Measurements from ENCODE around the gene BPIFB4. TPM values are rescaled to one million over a fixed set of nuclear protein-coding genes. Genes with fewer than 3 reads are reported as not detected.

BPIFB4 gene
- total and polyA plus RNA-seq, 11 donors: not detected

- no peaks in the 10 kb centered on the region for H3K9me3 ChIP-seq
- WGBS, 4 donors: 85 to 90% (median 87%) methylated on average over 9 of the region's 9 CpGs
- peaks cover 0 to 40% (median 0%) of the 10 kb centered on the region in 9 donors for H3K27me3 ChIP-seq
- TF ChIP-seq POLR2A (IDR thresholded peaks at IDR 0.05) (no peak), CTCF (IDR thresholded peaks at IDR 0.05) (no peak)
- H3K36me3 ChIP-seq: no peaks in the 10 kb centered on the region
- no peak overlapping the region for H3K27ac ChIP-seq
- intact Hi-C loops (cut with DNase I): no loop called here
- DNase-seq (no peak), ATAC-seq (no peak)
- H3K4me1 ChIP-seq: no peaks in the 10 kb centered on the region
- H3K4me3 ChIP-seq: no peak overlapping the region
Observed at GRCh38 chr20:33130568-33131061, 51.2 kb downstream of the BPIFB4 start.

- H3K9me3 ChIP-seq: peaks cover 0 to 1% (median 0%) of the 10 kb centered on the region in 12 donors
- H3K27me3 ChIP-seq: peaks cover 0 to 40% (median 0%) of the 10 kb centered on the region in 9 donors
- 41 to 73% (median 60%) methylated on average over 2 to 5 of the region's 5 CpGs for WGBS, 4 donors
- ATAC-seq: no peak
- intact Hi-C loops (cut with DNase I): no loop called here
- no peaks in the 10 kb centered on the region for H3K4me1 ChIP-seq
- H3K27ac ChIP-seq: no peak overlapping the region
- TF ChIP-seq POLR2A (IDR thresholded peaks at IDR 0.05): no peak
- DNase-seq: no peak
- H3K36me3 ChIP-seq: no peaks in the 10 kb centered on the region
- no peak overlapping the region for H3K4me3 ChIP-seq
Observed at GRCh38 chr20:33131949-33132473, 52.6 kb downstream of the BPIFB4 start.

DNA sequence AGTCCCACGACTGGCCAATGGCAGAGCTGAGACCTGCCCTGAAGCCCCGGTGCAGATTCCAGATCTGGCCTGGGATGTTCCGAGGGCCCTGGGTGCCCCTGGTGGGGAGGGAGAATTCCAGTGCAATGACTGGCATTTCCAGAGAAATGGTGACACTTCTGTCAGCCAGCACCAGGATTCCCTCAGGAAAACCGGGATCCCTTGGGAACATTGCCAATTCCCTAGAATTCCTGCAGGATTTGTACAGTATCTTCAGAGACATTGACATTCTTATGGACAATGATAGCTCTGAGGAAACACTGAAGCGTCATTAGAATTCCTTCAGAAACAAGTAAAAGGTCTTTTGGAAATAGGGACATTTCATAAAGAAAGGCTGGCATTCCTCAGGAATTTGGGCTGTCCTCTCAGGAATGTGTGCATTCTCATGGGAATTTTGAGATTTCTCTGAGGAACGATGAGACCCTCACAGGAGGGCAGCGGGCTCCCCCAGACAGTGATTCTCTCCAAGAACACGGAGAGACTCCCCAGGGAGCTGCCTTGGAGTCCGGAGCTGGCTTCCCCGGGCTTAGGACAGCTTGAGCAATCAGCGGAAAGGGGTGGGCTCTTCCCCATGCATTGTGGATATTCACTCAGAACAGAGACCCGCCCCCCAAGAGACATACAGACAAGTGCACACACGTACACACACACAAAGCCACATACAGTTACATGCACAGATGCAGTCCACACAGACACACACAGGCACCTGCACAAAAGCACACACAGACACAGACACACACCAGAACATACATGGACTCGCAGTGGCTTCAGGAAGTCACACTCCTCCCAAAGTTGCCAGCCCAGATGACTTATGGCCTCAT, 53.3 kb downstream of the BPIFB4 start:
- intact Hi-C loops (cut with DNase I): no loop called here
- TF ChIP-seq POLR2A (IDR thresholded peaks at IDR 0.05) (no peak), CTCF (IDR thresholded peaks at IDR 0.05) (no peak)
- Histone ChIP-seq H3K27ac (no peak overlapping the region), H3K36me3 (no peaks in the 10 kb centered on the region), H3K4me3 (no peak overlapping the region), H3K4me1 (no peaks in the 10 kb centered on the region), H3K9me3 (peaks cover 0 to 3% (median 0%) of the 10 kb centered on the region in 12 donors), H3K27me3 (peaks cover 0 to 34% (median 0%) of the 10 kb centered on the region in 9 donors)
- ATAC-seq: no peak
- WGBS, 4 donors: 40 to 53% (median 42%) methylated on average over 12 to 14 of the region's 14 CpGs
- no peak for DNase-seq

DNA sequence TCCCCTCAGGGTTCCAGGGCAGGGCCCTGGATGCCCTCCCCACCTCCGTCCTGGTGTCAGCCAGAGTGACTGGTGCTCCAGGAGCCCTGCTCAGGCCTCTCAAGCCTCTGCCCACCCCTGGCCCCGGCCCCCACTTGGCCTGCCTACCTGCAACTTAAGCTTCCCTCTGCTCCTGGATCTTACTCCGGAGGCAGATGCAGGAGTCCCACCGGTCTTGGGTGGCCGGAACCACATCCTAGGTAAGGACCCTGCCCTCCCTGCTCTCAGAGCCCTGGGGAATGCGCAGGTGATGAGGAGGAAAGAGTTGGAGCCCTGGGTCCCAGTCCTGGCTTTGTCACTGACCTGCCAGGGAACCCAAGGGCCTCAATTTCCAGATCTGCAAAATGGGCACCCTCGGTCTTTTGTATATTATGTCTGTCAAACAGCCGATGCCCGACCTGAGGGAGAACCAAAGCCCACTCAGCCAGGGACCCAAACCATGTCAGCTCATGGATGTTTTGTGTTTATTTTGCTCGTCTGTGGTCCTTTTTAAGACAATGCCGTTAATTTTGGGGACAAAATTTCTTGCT, 54.0 kb downstream of the BPIFB4 start:
- no peaks in the 10 kb centered on the region for H3K36me3 ChIP-seq
- no peak overlapping the region for H3K4me3 ChIP-seq
- H3K4me1 ChIP-seq: no peaks in the 10 kb centered on the region
- WGBS, 4 donors: 83 to 91% (median 88%) methylated on average over 9 to 11 of the region's 11 CpGs
- peaks cover 0 to 3% (median 0%) of the 10 kb centered on the region in 12 donors for H3K9me3 ChIP-seq
- no peak overlapping the region for H3K27ac ChIP-seq
- DNase-seq (no peak), ATAC-seq (no peak)
- intact Hi-C loops (cut with DNase I): no loop called here
- H3K27me3 ChIP-seq: peaks cover 0 to 33% (median 0%) of the 10 kb centered on the region in 9 donors
- no peak for TF ChIP-seq POLR2A (IDR thresholded peaks at IDR 0.05)
- TF ChIP-seq CTCF (IDR thresholded peaks at IDR 0.05): no peak

Measured in heart left ventricle (tissue), 16 donors.